Measurements from ENCODE around the gene CADM2.

DNA sequence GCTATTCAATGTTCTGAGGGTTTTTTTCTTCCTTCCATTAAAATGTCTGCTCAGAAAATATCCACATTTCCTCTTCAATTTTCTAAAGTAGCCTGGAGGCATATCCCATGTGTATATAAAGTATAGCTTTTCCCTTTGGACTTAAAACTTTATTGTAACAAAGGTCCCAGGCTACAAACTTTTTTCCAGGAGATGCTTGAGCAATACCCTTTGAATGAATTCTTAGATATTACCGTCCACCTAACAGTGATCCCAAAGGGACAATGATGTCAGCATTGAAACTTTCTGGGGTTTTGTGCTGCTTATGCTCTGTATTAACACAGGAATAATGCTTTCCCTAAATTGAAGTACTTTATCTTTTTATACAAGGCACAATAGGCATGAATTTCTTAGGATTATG is 525.2 kb downstream of the CADM2 start:
- TF ChIP-seq, protein P1, sequence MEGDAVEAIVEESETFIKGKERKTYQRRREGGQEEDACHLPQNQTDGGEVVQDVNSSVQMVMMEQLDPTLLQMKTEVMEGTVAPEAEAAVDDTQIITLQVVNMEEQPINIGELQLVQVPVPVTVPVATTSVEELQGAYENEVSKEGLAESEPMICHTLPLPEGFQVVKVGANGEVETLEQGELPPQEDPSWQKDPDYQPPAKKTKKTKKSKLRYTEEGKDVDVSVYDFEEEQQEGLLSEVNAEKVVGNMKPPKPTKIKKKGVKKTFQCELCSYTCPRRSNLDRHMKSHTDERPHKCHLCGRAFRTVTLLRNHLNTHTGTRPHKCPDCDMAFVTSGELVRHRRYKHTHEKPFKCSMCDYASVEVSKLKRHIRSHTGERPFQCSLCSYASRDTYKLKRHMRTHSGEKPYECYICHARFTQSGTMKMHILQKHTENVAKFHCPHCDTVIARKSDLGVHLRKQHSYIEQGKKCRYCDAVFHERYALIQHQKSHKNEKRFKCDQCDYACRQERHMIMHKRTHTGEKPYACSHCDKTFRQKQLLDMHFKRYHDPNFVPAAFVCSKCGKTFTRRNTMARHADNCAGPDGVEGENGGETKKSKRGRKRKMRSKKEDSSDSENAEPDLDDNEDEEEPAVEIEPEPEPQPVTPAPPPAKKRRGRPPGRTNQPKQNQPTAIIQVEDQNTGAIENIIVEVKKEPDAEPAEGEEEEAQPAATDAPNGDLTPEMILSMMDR (conservative IDR thresholded peaks at IDR 0.05; ENCODE audit: low read depth, low read length): no peak
- TF ChIP-seq EZH2 (IDR thresholded peaks at IDR 0.05; ENCODE audit: borderline replicate concordance, low read depth, low read length, poor library complexity, severe bottlenecking): no peak

Measured in A673 (cell line).